Measurements from ENCODE around the gene ETF1.
"Not testable (repeated sequence)": the region's sequence is repeated elsewhere in the genome, so short reads cannot be mapped to it uniquely, and the experiment has no call there.

ETF1 gene

GRCh38 chr5:138529812-138530211 is 13.2 kb downstream of the ETF1 start:
- no peak for DNase-seq (ENCODE audit: low read depth in 4 of 4, low spot score in 1 of 4)

- DNase-seq (ENCODE audit: low read depth in 4 of 4, low spot score in 1 of 4), result no peak
Observed at GRCh38 chr5:138528744-138529469, 14.1 kb downstream of the ETF1 start.

GRCh38 chr5:138528208-138528607 is 14.8 kb downstream of the ETF1 start:
- no peak for DNase-seq (ENCODE audit: low read depth in 4 of 4, low spot score in 1 of 4)

GRCh38 chr5:138527170-138527569 is 15.9 kb downstream of the ETF1 start:
- DNase-seq (ENCODE audit: low read depth in 4 of 4, low spot score in 1 of 4), result no peak

GRCh38 chr5:138523406-138523805 is 19.6 kb downstream of the ETF1 start:
- DNase-seq (ENCODE audit: low read depth in 4 of 4, low spot score in 1 of 4), result no peak

GRCh38 chr5:138520971-138521370 is 22.1 kb downstream of the ETF1 start:
- DNase-seq (ENCODE audit: low read depth in 4 of 4, low spot score in 1 of 4), result no peak

GRCh38 chr5:138517437-138517836 is 25.6 kb downstream of the ETF1 start:
- no peak for DNase-seq (ENCODE audit: low read depth in 4 of 4, low spot score in 1 of 4)

GRCh38 chr5:138515556-138516245 is 27.3 kb downstream of the ETF1 start:
- no peak for DNase-seq (ENCODE audit: low read depth in 4 of 4, low spot score in 1 of 4)

- no peak for DNase-seq (ENCODE audit: low read depth in 4 of 4, low spot score in 1 of 4)
Observed at GRCh38 chr5:138514021-138514420, 29.0 kb downstream of the ETF1 start.

- no peak for DNase-seq (ENCODE audit: low read depth in 4 of 4, low spot score in 1 of 4)
Observed at GRCh38 chr5:138508958-138509357, 34.1 kb downstream of the ETF1 start.

GRCh38 chr5:138507485-138507884 is 35.6 kb downstream of the ETF1 start:
- DNase-seq (ENCODE audit: low read depth in 4 of 4, low spot score in 1 of 4), result not testable (repeated sequence)

- DNase-seq (ENCODE audit: low read depth in 4 of 4, low spot score in 1 of 4), result no peak
Observed at GRCh38 chr5:138506370-138507306, 36.4 kb downstream of the ETF1 start.

- no peak for DNase-seq (ENCODE audit: low read depth in 4 of 4, low spot score in 1 of 4)
Observed at GRCh38 chr5:138504799-138505198, 38.2 kb downstream of the ETF1 start.

GRCh38 chr5:138503487-138504270 is 39.4 kb downstream of the ETF1 start:
- no peak for DNase-seq (ENCODE audit: low read depth in 4 of 4, low spot score in 1 of 4)

GRCh38 chr5:138502521-138502920 is 40.5 kb downstream of the ETF1 start:
- no peak for DNase-seq (ENCODE audit: low read depth in 4 of 4, low spot score in 1 of 4)

GRCh38 chr5:138502121-138502520 is 40.9 kb downstream of the ETF1 start:
- DNase-seq (ENCODE audit: low read depth in 4 of 4, low spot score in 1 of 4), result no peak

GRCh38 chr5:138498376-138498775 is 44.7 kb downstream of the ETF1 start:
- DNase-seq (ENCODE audit: low read depth in 4 of 4, low spot score in 1 of 4), result no peak

GRCh38 chr5:138495351-138495750 is 47.7 kb downstream of the ETF1 start:
- DNase-seq (ENCODE audit: low read depth in 4 of 4, low spot score in 1 of 4), result no peak

GRCh38 chr5:138492560-138493045 is 50.4 kb downstream of the ETF1 start:
- no peak for DNase-seq (ENCODE audit: low read depth in 4 of 4, low spot score in 1 of 4)

GRCh38 chr5:138491669-138492559 is 51.1 kb downstream of the ETF1 start:
- DNase-seq (ENCODE audit: low read depth in 4 of 4, low spot score in 1 of 4), result peak; percentile 52 to 81 (median 66)

Data from stimulated activated CD4-positive, alpha-beta T cell treated with anti-CD3 and anti-CD28 coated beads, Interleukin-1b, Interleukin-23, amount 100 ng/mL, for 24 hours (primary cell).